Osteocyte (in vitro differentiated cells): Measurements from ENCODE around the gene DNAH7. TPM values are rescaled to one million over a fixed set of nuclear protein-coding genes. Genes with fewer than 3 reads are reported as not detected.

ENCODE experiments used
- DNase-seq: peaks from one replicate; pipeline ENCODE4 v3.0.0; 2021; ENCODE audit warnings: mixed read lengths; ENCODE audit not compliant: unreplicated experiment; ENCODE audit errors: extremely low spot score
- H3K27ac Mint-ChIP-seq: one replicate; pipeline ENCODE4 v1.8.0; 2021; ENCODE audit warnings: mild to moderate bottlenecking, mixed read lengths; ENCODE audit not compliant: unreplicated experiment
- H3K27me3 Mint-ChIP-seq: one replicate; pipeline ENCODE4 v1.8.0; 2021; ENCODE audit warnings: mixed read lengths; ENCODE audit not compliant: unreplicated experiment
- H3K36me3 Mint-ChIP-seq: one replicate; pipeline ENCODE4 v1.8.0; 2021; ENCODE audit warnings: mixed read lengths; ENCODE audit not compliant: unreplicated experiment
- H3K4me1 Mint-ChIP-seq: one replicate; pipeline ENCODE4 v1.8.0; 2021; ENCODE audit warnings: mixed read lengths; ENCODE audit not compliant: unreplicated experiment
- H3K4me3 Mint-ChIP-seq: one replicate; pipeline ENCODE4 v1.8.0; 2021; ENCODE audit warnings: mild to moderate bottlenecking, moderate library complexity, mixed read lengths; ENCODE audit not compliant: unreplicated experiment
- H3K9me3 Mint-ChIP-seq: one replicate; pipeline ENCODE4 v1.8.0; 2021; ENCODE audit warnings: mixed read lengths; ENCODE audit not compliant: unreplicated experiment
- total RNA-seq: library from RNA; stranded (reverse); gene quantifications from 2 replicates; pipeline ENCODE4 v1.2.1, GENCODE V29; 2021
- TF ChIP-seq, protein P1 (sequence below): fragments of 200-600 bp; sonication (generic); IDR thresholded peaks from 2 replicates; pipeline ENCODE4 v1.5.0; 2021; ENCODE audit warnings: antibody characterized with exemption, mild to moderate bottlenecking, moderate library complexity

Gene DNAH7
- total RNA-seq, 1 donor from 2014 or later, result 0.43 TPM

DNA sequence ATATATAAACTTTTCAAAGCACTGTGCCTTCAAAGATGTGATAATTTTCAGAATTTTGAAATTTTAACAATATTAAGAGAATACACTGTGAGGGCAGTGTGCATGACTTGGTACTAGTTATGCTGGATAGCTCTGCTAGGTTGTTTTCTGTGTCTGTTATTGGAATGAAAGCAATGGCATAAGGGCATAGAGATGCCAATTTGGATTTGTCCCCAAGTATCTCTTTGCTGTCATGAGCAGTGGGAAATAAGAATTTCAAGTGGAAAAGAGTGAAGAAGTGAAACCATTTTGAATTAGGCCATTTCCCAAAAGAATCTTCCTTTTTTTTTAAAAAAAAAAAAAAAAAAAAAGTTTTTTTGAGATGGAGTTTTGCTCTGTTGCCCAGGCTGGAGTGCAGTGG lies 334.8 kb downstream of the DNAH7 start:
- TF ChIP-seq, protein P1, sequence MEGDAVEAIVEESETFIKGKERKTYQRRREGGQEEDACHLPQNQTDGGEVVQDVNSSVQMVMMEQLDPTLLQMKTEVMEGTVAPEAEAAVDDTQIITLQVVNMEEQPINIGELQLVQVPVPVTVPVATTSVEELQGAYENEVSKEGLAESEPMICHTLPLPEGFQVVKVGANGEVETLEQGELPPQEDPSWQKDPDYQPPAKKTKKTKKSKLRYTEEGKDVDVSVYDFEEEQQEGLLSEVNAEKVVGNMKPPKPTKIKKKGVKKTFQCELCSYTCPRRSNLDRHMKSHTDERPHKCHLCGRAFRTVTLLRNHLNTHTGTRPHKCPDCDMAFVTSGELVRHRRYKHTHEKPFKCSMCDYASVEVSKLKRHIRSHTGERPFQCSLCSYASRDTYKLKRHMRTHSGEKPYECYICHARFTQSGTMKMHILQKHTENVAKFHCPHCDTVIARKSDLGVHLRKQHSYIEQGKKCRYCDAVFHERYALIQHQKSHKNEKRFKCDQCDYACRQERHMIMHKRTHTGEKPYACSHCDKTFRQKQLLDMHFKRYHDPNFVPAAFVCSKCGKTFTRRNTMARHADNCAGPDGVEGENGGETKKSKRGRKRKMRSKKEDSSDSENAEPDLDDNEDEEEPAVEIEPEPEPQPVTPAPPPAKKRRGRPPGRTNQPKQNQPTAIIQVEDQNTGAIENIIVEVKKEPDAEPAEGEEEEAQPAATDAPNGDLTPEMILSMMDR, result no peak
- H3K4me1 Mint-ChIP-seq, result peaks cover 52% of the 10 kb centered on the region
- H3K27ac Mint-ChIP-seq, result no peak overlapping the region
- peaks cover 22% of the 10 kb centered on the region for H3K36me3 Mint-ChIP-seq
- H3K9me3 Mint-ChIP-seq, result peaks cover 12% of the 10 kb centered on the region
- DNase-seq, result no peak
- no peak overlapping the region for H3K4me3 Mint-ChIP-seq
- H3K27me3 Mint-ChIP-seq, result no peaks in the 10 kb centered on the region

DNA sequence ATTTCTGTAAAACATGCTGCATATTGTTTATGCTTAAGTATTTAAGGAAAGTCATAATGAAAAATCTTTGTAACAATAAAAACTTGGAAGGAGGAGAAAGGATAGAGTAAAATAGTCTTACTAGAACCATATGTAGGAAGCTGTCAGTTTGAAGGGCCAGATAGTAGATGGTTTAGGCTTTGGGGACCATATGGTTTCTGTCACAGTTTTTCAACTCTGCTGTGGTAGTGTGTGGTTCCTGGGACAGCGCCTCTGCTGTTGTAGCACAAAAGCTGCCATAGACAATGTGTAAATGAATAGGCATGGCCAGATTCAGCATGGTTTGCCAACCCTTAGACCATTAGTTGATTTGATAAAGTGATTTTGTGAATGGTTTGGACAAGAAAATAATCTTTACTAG lies 336.1 kb downstream of the DNAH7 start:
- no peak overlapping the region for H3K4me3 Mint-ChIP-seq
- TF ChIP-seq, protein P1, result no peak
- DNase-seq, result no peak
- peaks cover 22% of the 10 kb centered on the region for H3K36me3 Mint-ChIP-seq
- peaks cover 12% of the 10 kb centered on the region for H3K9me3 Mint-ChIP-seq
- no peak overlapping the region for H3K27ac Mint-ChIP-seq
- H3K27me3 Mint-ChIP-seq, result no peaks in the 10 kb centered on the region
- peaks cover 40% of the 10 kb centered on the region for H3K4me1 Mint-ChIP-seq

DNA sequence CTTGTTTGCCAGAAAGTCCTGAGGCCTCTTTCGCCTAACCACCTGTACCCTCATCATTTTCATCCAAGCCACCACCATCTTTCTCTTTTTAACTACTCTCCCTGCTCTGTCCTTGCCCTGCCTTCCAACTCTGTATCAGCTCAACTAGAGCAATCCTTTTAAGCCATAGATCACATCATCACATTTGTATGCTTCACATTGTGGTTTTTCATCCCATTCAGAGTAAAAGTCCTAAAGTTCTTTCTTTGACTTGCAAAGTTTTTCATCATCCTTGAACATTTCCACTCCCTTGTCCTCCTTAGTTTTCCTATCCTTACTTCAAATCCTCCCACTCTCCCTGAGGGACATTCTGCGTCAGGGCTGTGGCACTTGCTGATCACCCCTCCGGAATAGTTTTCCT lies 337.7 kb downstream of the DNAH7 start:
- TF ChIP-seq, protein P1, result no peak
- DNase-seq, result no peak
- Mint-ChIP-seq H3K4me1 (peaks cover 27% of the 10 kb centered on the region), H3K4me3 (no peak overlapping the region), H3K9me3 (peaks cover 12% of the 10 kb centered on the region), H3K36me3 (peaks cover 22% of the 10 kb centered on the region), H3K27me3 (no peaks in the 10 kb centered on the region), H3K27ac (no peak overlapping the region)

DNA sequence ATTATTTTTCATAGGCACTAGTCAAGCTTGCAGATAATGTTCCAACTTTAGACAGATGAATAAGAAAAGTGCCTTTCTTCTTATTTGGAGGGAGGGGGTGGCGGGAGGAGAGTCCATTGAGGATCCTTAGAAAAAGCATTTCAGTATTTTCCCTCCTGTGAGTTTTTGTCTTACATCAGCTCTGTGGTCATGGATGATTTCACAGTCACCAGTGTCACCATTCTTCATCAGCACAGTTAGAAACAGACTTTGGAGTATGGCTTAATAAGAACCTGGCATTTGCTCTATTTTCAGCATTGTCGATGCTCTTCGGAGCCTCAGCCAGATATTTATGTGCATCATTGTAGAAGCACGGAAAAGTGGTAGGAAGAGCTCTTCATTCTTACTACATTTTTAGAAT lies 341.5 kb downstream of the DNAH7 start:
- H3K27me3 Mint-ChIP-seq, result no peaks in the 10 kb centered on the region
- no peak for DNase-seq
- TF ChIP-seq, protein P1, result no peak
- no peak overlapping the region for H3K27ac Mint-ChIP-seq
- H3K9me3 Mint-ChIP-seq, result peaks cover 12% of the 10 kb centered on the region
- no peak overlapping the region for H3K4me3 Mint-ChIP-seq
- H3K36me3 Mint-ChIP-seq, result peaks cover 24% of the 10 kb centered on the region
- peaks cover under 1% of the 10 kb centered on the region for H3K4me1 Mint-ChIP-seq

DNA sequence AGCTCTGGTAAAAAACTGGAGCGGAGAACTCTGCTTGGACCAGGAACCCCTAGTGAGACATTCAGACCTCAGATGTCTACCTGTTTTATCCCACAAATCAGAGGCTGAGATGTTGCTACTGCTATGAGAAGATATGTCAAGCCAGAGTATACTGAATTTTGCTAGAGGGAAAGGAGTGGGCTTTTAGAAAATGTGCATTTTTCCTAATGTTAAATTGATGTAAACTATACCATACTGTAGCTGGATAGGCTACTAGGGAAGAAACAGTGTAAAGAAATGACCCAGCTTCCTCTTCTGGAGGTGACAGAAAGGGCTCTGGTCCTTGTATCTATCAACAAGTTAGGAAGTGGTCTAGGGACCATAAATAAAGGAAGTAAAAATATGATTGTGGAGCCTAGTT lies 346.6 kb downstream of the DNAH7 start:
- Mint-ChIP-seq H3K4me3 (no peak overlapping the region), H3K27ac (no peak overlapping the region), H3K36me3 (peaks cover 20% of the 10 kb centered on the region), H3K9me3 (no peaks in the 10 kb centered on the region), H3K4me1 (no peaks in the 10 kb centered on the region), H3K27me3 (no peaks in the 10 kb centered on the region)
- TF ChIP-seq, protein P1, result no peak
- DNase-seq, result no peak
